Endothelial cell of umbilical vein (primary cell): ENCODE results near the gene DHDH. TPM values are rescaled to one million over a fixed set of nuclear protein-coding genes. Genes with fewer than 3 reads are reported as not detected.

Experiments used
- BruUV-seq: library from RNA; stranded (reverse); fragments of 400-500 nt; replicated peaks from 2 replicates; lab custom pipeline; 2021; lab: Mats Ljungman, UMichigan
- CTCF ChIA-PET: fragments of 300-600, 350-600 bp; sonication (Branson Sonifier 250); formaldehyde crosslinking; loops from one replicate; lab custom pipeline; 2021; ENCODE audit warnings: antibody characterized with exemption, inconsistent platforms; lab: Charles Lee
- POLR2A ChIA-PET: fragments of 300-600, 350-600 bp; sonication (Branson Sonifier 250); formaldehyde crosslinking; loops from one replicate; lab custom pipeline; 2021; ENCODE audit warnings: antibody characterized with exemption, inconsistent platforms; lab: Charles Lee
- DNase-seq: peaks from one replicate; pipeline ENCODE4 v3.0.0-alpha.2; 2011; ENCODE audit warnings: low read depth, low spot score
- FAIRE-seq: peaks from 2 replicates; lab custom pipeline; 2011; peaks lifted over from hg19 to GRCh38; lab: Jason Lieb, UNC
- H2AFZ ChIP-seq: 2 replicates; pipeline ENCODE4 v1.6.0; 2012; ENCODE audit warnings: low read depth, low read length, control low read depth, inconsistent platforms
- H3K27ac ChIP-seq: 2 replicates; pipeline ENCODE4 v1.5.1; 2011; ENCODE audit warnings: low read depth, mild to moderate bottlenecking, control low read depth, low read length, moderate library complexity; ENCODE audit not compliant: insufficient read depth
- H3K27me3 ChIP-seq, 2 experiments: 2 replicates each; pipeline versions ENCODE4 v1.6.0 to v1.6.1; 2011; ENCODE audit warnings: low read length in 2 of 2, mixed read lengths in 1 of 2; ENCODE audit not compliant: control insufficient read depth in 2 of 2, insufficient read depth in 2 of 2
- H3K36me3 ChIP-seq, 2 experiments: 2 replicates in 1 of 2; 3 replicates in 1 of 2; pipeline ENCODE4 v1.5.1; 2011; ENCODE audit warnings: low read length in 2 of 2, mild to moderate bottlenecking in 1 of 2, moderate library complexity in 1 of 2; ENCODE audit not compliant: control insufficient read depth in 2 of 2, insufficient read depth in 2 of 2; ENCODE audit errors: extremely low read depth in 1 of 2
- H3K4me1 ChIP-seq: 3 replicates; pipeline ENCODE4 v1.5.1; 2011; ENCODE audit warnings: mild to moderate bottlenecking, low read length; ENCODE audit not compliant: control insufficient read depth, insufficient read depth; ENCODE audit errors: extremely low read depth
- H3K4me2 ChIP-seq: 2 replicates; pipeline ENCODE4 v1.6.1; 2011; ENCODE audit warnings: low read length, control low read depth, mixed read lengths; ENCODE audit not compliant: insufficient read depth
- H3K4me3 ChIP-seq, 3 experiments: fragments of 200-600 bp in 1 of 3; sonication (generic), shearing (Covaris generic) in 1 of 3; replicated peaks in 1 of 3; 2 replicates each; pipeline ENCODE4 v1.5.1; 2011 to 2016; ENCODE audit warnings: control low read depth in 3 of 3, low read length in 3 of 3, mild to moderate bottlenecking in 2 of 3, inconsistent platforms in 1 of 3, low read depth in 1 of 3, moderate library complexity in 1 of 3; ENCODE audit not compliant: insufficient read depth in 1 of 3
- H3K79me2 ChIP-seq: 2 replicates; pipeline ENCODE4 v1.6.0; 2012; ENCODE audit warnings: low read length, inconsistent platforms; ENCODE audit not compliant: control insufficient read depth, insufficient read depth
- H3K9ac ChIP-seq: replicated peaks from 2 replicates; pipeline ENCODE3; 2011; ENCODE audit warnings: low read length, control low read depth; ENCODE audit not compliant: insufficient read depth; ENCODE audit errors: extremely low read depth
- H3K9me1 ChIP-seq: replicated peaks from 3 replicates; pipeline ENCODE4 v1.6.0; 2011; ENCODE audit warnings: mild to moderate bottlenecking, low read length; ENCODE audit not compliant: control insufficient read depth, insufficient read depth; ENCODE audit errors: extremely low read depth
- H3K9me3 ChIP-seq: replicated peaks from 2 replicates; pipeline ENCODE4 v1.5.1; 2012; ENCODE audit warnings: low read length, inconsistent platforms; ENCODE audit not compliant: control insufficient read depth, insufficient read depth
- H4K20me1 ChIP-seq: replicated peaks from 2 replicates; pipeline ENCODE3; 2011; ENCODE audit warnings: mild to moderate bottlenecking, low read length; ENCODE audit not compliant: control insufficient read depth, insufficient read depth; ENCODE audit errors: extremely low read depth
- CTCF ChIP-seq, 2 donors: IDR thresholded peaks; 1 replicate in 1 of 2; 2 replicates in 1 of 2; pipeline ENCODE4 v1.5.1; 2011; ENCODE audit warnings: low read length in 2 of 2, mild to moderate bottlenecking in 2 of 2, moderate library complexity in 2 of 2, control low read depth in 1 of 2, inconsistent platforms in 1 of 2, low read depth in 1 of 2; ENCODE audit not compliant: insufficient read depth in 1 of 2; ENCODE audit errors: extremely low read depth in 1 of 2
- EZH2 ChIP-seq: IDR thresholded peaks from 2 replicates; pipeline ENCODE4 v1.6.1; 2012; ENCODE audit warnings: borderline replicate concordance, low read depth, mild to moderate bottlenecking, moderate library complexity, low read length, inconsistent platforms; ENCODE audit not compliant: severe bottlenecking
- FOS ChIP-seq: IDR thresholded peaks from 2 replicates; pipeline ENCODE4 v1.6.1; 2011; ENCODE audit warnings: mild to moderate bottlenecking, low read length, moderate library complexity, borderline replicate concordance; ENCODE audit not compliant: insufficient read depth
- GATA2 ChIP-seq: IDR thresholded peaks from 2 replicates; pipeline ENCODE4 v1.7.0; 2011; ENCODE audit warnings: low read depth, mild to moderate bottlenecking, moderate library complexity, mixed read lengths, low read length; ENCODE audit not compliant: insufficient read length, insufficient read depth
- JUN ChIP-seq: IDR thresholded peaks from 2 replicates; pipeline ENCODE4 v1.6.1; 2011; ENCODE audit warnings: borderline replicate concordance, low read depth; ENCODE audit not compliant: insufficient read length, insufficient read depth
- MAX ChIP-seq: IDR thresholded peaks from 2 replicates; pipeline ENCODE4 v1.6.1; 2011; ENCODE audit not compliant: insufficient read depth, insufficient read length
- MYC ChIP-seq: IDR thresholded peaks from one replicate; pipeline ENCODE4 v1.6.1; 2011; ENCODE audit warnings: mild to moderate bottlenecking, low read depth, low read length
- POLR2A ChIP-seq: IDR thresholded peaks from 2 replicates; pipeline ENCODE4 v1.6.1; 2012; ENCODE audit warnings: low read depth, mild to moderate bottlenecking, control low read depth, low read length
- POLR2AphosphoS5 ChIP-seq: IDR thresholded peaks from 2 replicates; pipeline ENCODE4 v1.6.1; 2012; ENCODE audit warnings: low read depth, mild to moderate bottlenecking, control low read depth, low read length, moderate library complexity; ENCODE audit not compliant: insufficient read depth
- dilution Hi-C: fragments of 300-500 bp; cut with MboI; formaldehyde crosslinking; loops from one replicate; pipeline ENCODE4 v1.15.0; 2019; ENCODE audit warnings: low sequenced_read_pairs; ENCODE audit not compliant: extremely low pct_ligation_motif_present
- intact Hi-C: fragments of 100-400 bp; cut with micrococcal nuclease; formaldehyde crosslinking; loops from one replicate; pipeline ENCODE4 v1.10.0; 2022
- polyA plus RNA-seq, 4 experiments: library from polyadenylated mRNA; depleted of rRNA in 3 of 4; stranded (reverse) in 3 of 4; unstranded in 1 of 4; fragments of >200 nt; gene quantifications; 2 replicates each; pipeline versions ENCODE4 v1.2.1 to v1.2.3, GENCODE V29; 2011 to 2012; ENCODE audit warnings: missing spikeins in 1 of 4
- total RNA-seq: library from RNA; stranded (reverse); gene quantifications from 2 replicates; pipeline ENCODE4 v1.2.3, GENCODE V29; 2021

The DHDH gene
- total and polyA plus RNA-seq, 2 donors (not counting 3 experiments of a cell fraction or from before 2014, with no cell fraction given): not detected

GRCh38 chr19:48986211-48986610, 52.7 kb downstream of the DHDH start:
- no peak overlapping the region for H3K9ac ChIP-seq
- H3K27ac ChIP-seq: no peak overlapping the region
- dilution Hi-C loops: no loop called here
- no peak overlapping the region for H3K4me3 ChIP-seq
- no peak overlapping the region for H3K4me2 ChIP-seq
- no peaks in the 10 kb centered on the region for H3K9me3 ChIP-seq
- H3K4me1 ChIP-seq: no peaks in the 10 kb centered on the region
- H3K9me1 ChIP-seq: no peaks in the 10 kb centered on the region
- H4K20me1 ChIP-seq: no peaks in the 10 kb centered on the region
- peaks cover 7% of the 10 kb centered on the region for H3K79me2 ChIP-seq
- FAIRE-seq (no peak), DNase-seq (no peak)
- peaks cover 0 to 14% of the 10 kb centered on the region in 2 experiments for H3K36me3 ChIP-seq
- intact Hi-C loops: no loop called here
- TF ChIP-seq MAX (no peak), POLR2AphosphoS5 (no peak), FOS (no peak), EZH2 (no peak)
- no TSS peak for BruUV-seq
- H2AFZ ChIP-seq: no peak overlapping the region
- ChIA-PET CTCF (interaction anchor here (0.7 to 1.9 kb wide), 5 partner anchors 8 to 191 kb away, joined by 3 to 12 read pairs (median 6); no protein-coding TSS in a partner anchor), POLR2A (no interaction called here)
- H3K27me3 ChIP-seq: no peaks in the 10 kb centered on the region

GRCh38 chr19:48987323-48987722, 53.8 kb downstream of the DHDH start:
- Histone ChIP-seq H2AFZ (no peak overlapping the region), H4K20me1 (no peaks in the 10 kb centered on the region), H3K27me3 (no peaks in the 10 kb centered on the region), H3K4me2 (no peak overlapping the region), H3K9me1 (no peaks in the 10 kb centered on the region), H3K9me3 (no peaks in the 10 kb centered on the region), H3K79me2 (peaks cover 18% of the 10 kb centered on the region), H3K9ac (no peak overlapping the region), H3K27ac (no peak overlapping the region), H3K4me3 (no peak overlapping the region), H3K36me3 (peaks cover 0 to 9% of the 10 kb centered on the region in 2 experiments), H3K4me1 (peaks cover 7% of the 10 kb centered on the region)
- POLR2A ChIA-PET: interaction anchor here (0.5 kb wide), 1 partner anchor 162 kb away, joined by 4 read pairs; no protein-coding TSS in a partner anchor
- TF ChIP-seq GATA2 (no peak), POLR2A (no peak), FOS (no peak), JUN (no peak), MYC (no peak), EZH2 (no peak), MAX (no peak), POLR2AphosphoS5 (no peak), CTCF (IDR thresholded peaks at IDR 0.05; ENCODE audit: extremely low read depth in 1 of 2, insufficient read depth in 1 of 2, low read depth in 1 of 2, low read length in 2 of 2) (no peak)
- FAIRE-seq: no peak
- BruUV-seq: no TSS peak
- DNase-seq: no peak
- dilution Hi-C loops (no loop called here), intact Hi-C loops (no loop called here)
- CTCF ChIA-PET: interaction anchor here (1.5 to 1.9 kb wide), 3 partner anchors 9 to 16 kb away, joined by 6 to 12 read pairs (median 7); no protein-coding TSS in a partner anchor
